GM23338 (cell line): ENCODE measurements around the gene HYAL1. TPM values are rescaled to one million over a fixed set of nuclear protein-coding genes. Genes with fewer than 3 reads are reported as not detected.

Experiments
- ATAC-seq: fragments of 200-7000 bp; cut with Tn5 transposase; 3 replicates; pipeline ENCODE4 v1.9.1; 2020
- DNase-seq: peaks from one replicate; pipeline ENCODE4 v3.0.0-alpha.2; 2015; ENCODE audit warnings: low spot score
- H2AFZ ChIP-seq: fragments of 200-600 bp; sonication (generic); 2 replicates; pipeline ENCODE4 v1.8.0; 2016; ENCODE audit warnings: antibody characterized with exemption, mild to moderate bottlenecking, moderate library complexity
- H3F3A ChIP-seq: fragments of 200-600 bp; sonication (generic); replicated peaks from 2 replicates; pipeline ENCODE4 v1.8.0; 2017; ENCODE audit warnings: antibody characterized with exemption, mixed run types, low read depth
- H3K27ac ChIP-seq: fragments of 200-600 bp; sonication (generic); 2 replicates; pipeline ENCODE4 v1.6.1; 2016; ENCODE audit warnings: low read depth
- H3K27me3 ChIP-seq: fragments of 200-600 bp; sonication (generic); 2 replicates; pipeline ENCODE4 v1.8.0; 2016; ENCODE audit warnings: mild to moderate bottlenecking, mixed run types, moderate library complexity; ENCODE audit not compliant: insufficient read depth
- H3K36me3 ChIP-seq: fragments of 200-600 bp; sonication (generic); 2 replicates; pipeline ENCODE4 v1.8.0; 2016; ENCODE audit warnings: mild to moderate bottlenecking; ENCODE audit not compliant: insufficient read depth
- H3K4me1 ChIP-seq: fragments of 200-600 bp; sonication (generic); 2 replicates; pipeline ENCODE4 v1.8.0; 2016; ENCODE audit warnings: mild to moderate bottlenecking, moderate library complexity; ENCODE audit not compliant: insufficient read depth
- H3K4me2 ChIP-seq: fragments of 200-600 bp; sonication (generic); 2 replicates; pipeline ENCODE4 v1.7.1; 2017; ENCODE audit warnings: mixed run types
- H3K4me3 ChIP-seq: fragments of 200-600 bp; sonication (generic); 2 replicates; pipeline ENCODE4 v1.6.1; 2016; ENCODE audit warnings: mixed run types
- H3K79me2 ChIP-seq: fragments of 200-600 bp; sonication (generic); replicated peaks from 2 replicates; pipeline ENCODE4 v1.8.0; 2017; ENCODE audit warnings: mild to moderate bottlenecking; ENCODE audit not compliant: insufficient read depth
- H3K9me2 ChIP-seq: fragments of 200-600 bp; sonication (generic); 2 replicates; pipeline ENCODE4 v1.8.0; 2017; ENCODE audit not compliant: insufficient read depth
- H4K20me1 ChIP-seq: fragments of 200-600 bp; sonication (generic); replicated peaks from 2 replicates; pipeline ENCODE4 v1.8.0; 2017; ENCODE audit warnings: mild to moderate bottlenecking; ENCODE audit not compliant: insufficient read depth
- H3K27ac Mint-ChIP-seq: 2 replicates; pipeline ENCODE4 v1.8.0; 2020; ENCODE audit warnings: inconsistent platforms, mild to moderate bottlenecking, moderate library complexity, mixed read lengths
- H3K27me3 Mint-ChIP-seq: 3 replicates; pipeline ENCODE4 v1.8.0; 2022; ENCODE audit warnings: low read depth, mild to moderate bottlenecking, moderate library complexity, mixed read lengths, inconsistent platforms; ENCODE audit not compliant: insufficient read depth, poor library complexity
- H3K36me3 Mint-ChIP-seq: 3 replicates; pipeline ENCODE4 v1.8.0; 2021; ENCODE audit warnings: low read depth, mild to moderate bottlenecking, inconsistent platforms, moderate library complexity, mixed read lengths
- H3K4me1 Mint-ChIP-seq: 3 replicates; pipeline ENCODE4 v1.8.0; 2020; ENCODE audit warnings: mild to moderate bottlenecking, inconsistent platforms, mixed read lengths
- H3K4me3 Mint-ChIP-seq: 3 replicates; pipeline ENCODE4 v1.8.0; 2021; ENCODE audit warnings: moderate library complexity, mild to moderate bottlenecking, inconsistent platforms, mixed read lengths
- H3K9me3 Mint-ChIP-seq: 3 replicates; pipeline ENCODE4 v1.8.0; 2020; ENCODE audit warnings: moderate library complexity, mild to moderate bottlenecking, inconsistent platforms, mixed read lengths
- CREB1 ChIP-seq: fragments of 250-450 bp; sonication (Bioruptor Pico); IDR thresholded peaks from 2 replicates; pipeline ENCODE4 v1.5.0; 2020; ENCODE audit warnings: low read depth, mild to moderate bottlenecking, moderate library complexity
- CTCF ChIP-seq, 2 experiments: fragments of 200-600 bp in 1 of 2; sonication (generic) in 1 of 2; conservative IDR thresholded peaks; 2 replicates each; pipeline versions ENCODE4 v1.5.1 to v1.6.1; 2016 to 2017; ENCODE audit warnings: antibody characterized with exemption in 2 of 2, low read depth in 2 of 2, mild to moderate bottlenecking in 2 of 2, moderate library complexity in 1 of 2
- ETS1 ChIP-seq: IDR thresholded peaks from 2 replicates; pipeline ENCODE4 v1.6.1; 2016; ENCODE audit warnings: antibody characterized with exemption
- EZH2 ChIP-seq: fragments of 200-600 bp; sonication (generic); IDR thresholded peaks from one replicate; pipeline ENCODE4 v1.8.0; 2017; ENCODE audit warnings: antibody characterized with exemption, mild to moderate bottlenecking, low read depth; ENCODE audit not compliant: unreplicated experiment
- EZH2phosphoT487 ChIP-seq: fragments of 200-600 bp; sonication (generic); IDR thresholded peaks from one replicate; pipeline ENCODE4 v1.8.1; 2018; ENCODE audit warnings: antibody characterized with exemption; ENCODE audit not compliant: unreplicated experiment
- NANOG ChIP-seq: IDR thresholded peaks from 2 replicates; pipeline ENCODE4 v1.6.1; 2016; ENCODE audit warnings: antibody characterized with exemption, borderline replicate concordance
- ZNF114 ChIP-seq: fragments of 250-450 bp; sonication (Bioruptor Pico); IDR thresholded peaks from 2 replicates; pipeline ENCODE4 v1.5.0; 2020; ENCODE audit warnings: mild to moderate bottlenecking, moderate library complexity
- ZNF331 ChIP-seq: fragments of 250-450 bp; sonication (Bioruptor Pico); IDR thresholded peaks from 2 replicates; pipeline ENCODE4 v1.5.0; 2020; ENCODE audit warnings: low read depth, mild to moderate bottlenecking, moderate library complexity
- polyA plus RNA-seq: library from polyadenylated mRNA; unstranded; fragments of >200 nt; fragmentation: Nextera tagmentation; extraction: Ambion mirVana; gene quantifications from 2 replicates; pipeline ENCODE4 v1.2.1, GENCODE V29; 2016
- total RNA-seq: library from RNA; depleted of rRNA; stranded (reverse); fragments of >200 nt; shearing (Covaris generic); gene quantifications from 2 replicates; pipeline ENCODE4 v1.2.3, GENCODE V29; 2014
- TF ChIP-seq, protein P1 (sequence below): fragments of 250-450 bp; sonication (Bioruptor Pico); IDR thresholded peaks from 2 replicates; pipeline ENCODE4 v1.5.0; 2020; ENCODE audit warnings: mild to moderate bottlenecking, moderate library complexity

The HYAL1 gene
- total and polyA plus RNA-seq, 2 experiments from 2014 or later, result 2.1 to 5.0 TPM

DNA sequence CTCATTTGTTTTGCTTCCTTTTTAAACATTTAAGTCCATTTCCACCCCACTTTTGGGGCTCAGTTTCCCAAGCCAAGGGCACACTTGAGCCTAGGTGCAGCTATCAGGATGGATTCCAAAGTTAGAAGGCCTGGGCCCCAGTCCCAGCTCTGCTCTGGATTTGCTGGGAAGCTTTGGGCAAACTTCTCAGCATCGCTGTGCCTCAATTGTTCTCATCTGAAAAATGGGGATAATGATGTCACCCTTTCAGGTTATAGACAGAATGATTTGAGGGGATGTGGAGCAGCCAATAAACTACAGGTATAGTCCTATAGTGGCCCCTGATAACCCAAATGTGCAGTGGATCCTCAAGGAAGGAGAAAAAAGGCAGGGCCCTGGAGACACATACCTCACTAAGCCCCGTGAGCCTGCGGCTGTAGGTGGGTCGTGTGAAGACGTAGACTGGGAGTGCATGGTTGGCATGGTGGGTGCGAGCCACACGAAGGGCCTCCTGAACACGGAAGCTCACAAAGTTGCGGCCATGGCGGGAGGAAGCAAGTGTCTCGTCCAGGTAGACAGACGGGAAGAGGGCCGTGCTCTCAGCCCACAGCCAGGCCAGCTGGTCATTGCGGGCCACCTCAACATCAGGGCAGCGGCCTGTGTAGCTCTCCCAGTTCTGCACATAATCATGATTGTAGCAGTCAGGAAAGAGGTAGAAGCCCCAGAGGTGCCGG lies 16.0 kb upstream of the HYAL1 start (continued):
- TF ChIP-seq ZNF331 (CRISPR knock-in tag) (no peak), ETS1 (no peak)
- TF ChIP-seq, protein P1, sequence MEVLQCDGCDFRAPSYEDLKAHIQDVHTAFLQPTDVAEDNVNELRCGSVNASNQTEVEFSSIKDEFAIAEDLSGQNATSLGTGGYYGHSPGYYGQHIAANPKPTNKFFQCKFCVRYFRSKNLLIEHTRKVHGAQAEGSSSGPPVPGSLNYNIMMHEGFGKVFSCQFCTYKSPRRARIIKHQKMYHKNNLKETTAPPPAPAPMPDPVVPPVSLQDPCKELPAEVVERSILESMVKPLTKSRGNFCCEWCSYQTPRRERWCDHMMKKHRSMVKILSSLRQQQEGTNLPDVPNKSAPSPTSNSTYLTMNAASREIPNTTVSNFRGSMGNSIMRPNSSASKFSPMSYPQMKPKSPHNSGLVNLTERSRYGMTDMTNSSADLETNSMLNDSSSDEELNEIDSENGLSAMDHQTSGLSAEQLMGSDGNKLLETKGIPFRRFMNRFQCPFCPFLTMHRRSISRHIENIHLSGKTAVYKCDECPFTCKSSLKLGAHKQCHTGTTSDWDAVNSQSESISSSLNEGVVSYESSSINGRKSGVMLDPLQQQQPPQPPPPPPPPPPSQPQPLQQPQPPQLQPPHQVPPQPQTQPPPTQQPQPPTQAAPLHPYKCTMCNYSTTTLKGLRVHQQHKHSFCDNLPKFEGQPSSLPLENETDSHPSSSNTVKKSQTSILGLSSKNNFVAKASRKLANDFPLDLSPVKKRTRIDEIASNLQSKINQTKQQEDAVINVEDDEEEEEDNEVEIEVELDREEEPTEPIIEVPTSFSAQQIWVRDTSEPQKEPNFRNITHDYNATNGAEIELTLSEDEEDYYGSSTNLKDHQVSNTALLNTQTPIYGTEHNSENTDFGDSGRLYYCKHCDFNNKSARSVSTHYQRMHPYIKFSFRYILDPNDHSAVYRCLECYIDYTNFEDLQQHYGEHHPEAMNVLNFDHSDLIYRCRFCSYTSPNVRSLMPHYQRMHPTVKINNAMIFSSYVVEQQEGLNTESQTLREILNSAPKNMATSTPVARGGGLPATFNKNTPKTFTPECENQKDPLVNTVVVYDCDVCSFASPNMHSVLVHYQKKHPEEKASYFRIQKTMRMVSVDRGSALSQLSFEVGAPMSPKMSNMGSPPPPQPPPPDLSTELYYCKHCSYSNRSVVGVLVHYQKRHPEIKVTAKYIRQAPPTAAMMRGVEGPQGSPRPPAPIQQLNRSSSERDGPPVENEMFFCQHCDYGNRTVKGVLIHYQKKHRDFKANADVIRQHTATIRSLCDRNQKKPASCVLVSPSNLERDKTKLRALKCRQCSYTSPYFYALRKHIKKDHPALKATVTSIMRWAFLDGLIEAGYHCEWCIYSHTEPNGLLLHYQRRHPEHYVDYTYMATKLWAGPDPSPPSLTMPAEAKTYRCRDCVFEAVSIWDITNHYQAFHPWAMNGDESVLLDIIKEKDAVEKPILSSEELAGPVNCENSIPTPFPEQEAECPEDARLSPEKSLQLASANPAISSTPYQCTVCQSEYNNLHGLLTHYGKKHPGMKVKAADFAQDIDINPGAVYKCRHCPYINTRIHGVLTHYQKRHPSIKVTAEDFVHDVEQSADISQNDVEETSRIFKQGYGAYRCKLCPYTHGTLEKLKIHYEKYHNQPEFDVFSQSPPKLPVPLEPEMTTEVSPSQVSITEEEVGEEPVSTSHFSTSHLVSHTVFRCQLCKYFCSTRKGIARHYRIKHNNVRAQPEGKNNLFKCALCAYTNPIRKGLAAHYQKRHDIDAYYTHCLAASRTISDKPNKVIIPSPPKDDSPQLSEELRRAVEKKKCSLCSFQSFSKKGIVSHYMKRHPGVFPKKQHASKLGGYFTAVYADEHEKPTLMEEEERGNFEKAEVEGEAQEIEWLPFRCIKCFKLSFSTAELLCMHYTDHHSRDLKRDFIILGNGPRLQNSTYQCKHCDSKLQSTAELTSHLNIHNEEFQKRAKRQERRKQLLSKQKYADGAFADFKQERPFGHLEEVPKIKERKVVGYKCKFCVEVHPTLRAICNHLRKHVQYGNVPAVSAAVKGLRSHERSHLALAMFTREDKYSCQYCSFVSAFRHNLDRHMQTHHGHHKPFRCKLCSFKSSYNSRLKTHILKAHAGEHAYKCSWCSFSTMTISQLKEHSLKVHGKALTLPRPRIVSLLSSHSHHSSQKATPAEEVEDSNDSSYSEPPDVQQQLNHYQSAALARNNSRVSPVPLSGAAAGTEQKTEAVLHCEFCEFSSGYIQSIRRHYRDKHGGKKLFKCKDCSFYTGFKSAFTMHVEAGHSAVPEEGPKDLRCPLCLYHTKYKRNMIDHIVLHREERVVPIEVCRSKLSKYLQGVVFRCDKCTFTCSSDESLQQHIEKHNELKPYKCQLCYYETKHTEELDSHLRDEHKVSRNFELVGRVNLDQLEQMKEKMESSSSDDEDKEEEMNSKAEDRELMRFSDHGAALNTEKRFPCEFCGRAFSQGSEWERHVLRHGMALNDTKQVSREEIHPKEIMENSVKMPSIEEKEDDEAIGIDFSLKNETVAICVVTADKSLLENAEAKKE, result no peak

DNA sequence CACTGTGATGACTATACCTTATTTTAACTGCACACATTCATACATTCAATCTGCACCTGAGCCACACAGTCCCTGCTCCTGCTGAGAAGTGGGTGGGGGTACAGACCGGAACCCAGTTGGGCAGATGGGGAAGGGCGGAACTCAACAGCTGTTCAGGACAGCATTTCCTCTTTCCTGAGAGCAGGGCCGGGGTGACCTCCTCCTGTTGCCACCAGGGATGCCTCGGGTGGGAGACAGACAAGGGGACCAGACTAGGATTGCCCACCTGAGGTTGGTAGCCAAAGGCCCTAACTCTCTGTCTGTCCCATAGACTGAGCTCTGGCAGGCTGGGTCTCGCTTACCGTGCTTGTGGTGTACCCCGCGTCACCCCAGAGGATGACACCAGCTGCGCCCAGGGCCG lies 15.2 kb upstream of the HYAL1 start:
- Mint-ChIP-seq H3K4me3 (peak overlapping the region; percentile 86; the same call in 2 of the 3 replicates), H3K4me1 (peaks cover 30% of the 10 kb centered on the region), H3K36me3 (peaks cover 59% of the 10 kb centered on the region), H3K9me3 (peaks cover 7% of the 10 kb centered on the region), H3K27ac (no peak overlapping the region), H3K27me3 (peaks cover 10% of the 10 kb centered on the region)
- ATAC-seq (no peak), DNase-seq (no peak)
- peaks cover 8% of the 10 kb centered on the region for H3K36me3 ChIP-seq
- no peak overlapping the region for H3K4me3 ChIP-seq
- H3K4me1 ChIP-seq, result peaks cover 15% of the 10 kb centered on the region
- H4K20me1 ChIP-seq, result peaks cover 5% of the 10 kb centered on the region; the same call in 1 of the 2 replicates
- H3K79me2 ChIP-seq, result peaks cover 26% of the 10 kb centered on the region
- no peak overlapping the region for H2AFZ ChIP-seq
- no peaks in the 10 kb centered on the region for H3K9me2 ChIP-seq
- no peaks in the 10 kb centered on the region for H3K27me3 ChIP-seq
- H3F3A ChIP-seq, result peaks cover 20% of the 10 kb centered on the region; the same call in 1 of the 2 replicates
- no peak overlapping the region for H3K4me2 ChIP-seq
- no peak overlapping the region for H3K27ac ChIP-seq
- TF ChIP-seq CREB1 (CRISPR knock-in tag), result no peak
- no peak for TF ChIP-seq ZNF114 (CRISPR knock-in tag)
- no peak for TF ChIP-seq ETS1
- TF ChIP-seq EZH2phosphoT487, result no peak
- TF ChIP-seq NANOG, result no peak
- TF ChIP-seq ZNF331 (CRISPR knock-in tag), result no peak
- no peak for TF ChIP-seq CTCF (conservative IDR thresholded peaks at IDR 0.05; ENCODE audit: low read depth in 2 of 2)
- no peak for TF ChIP-seq EZH2
